ENCODE data around the gene STON2. TPM values are rescaled to one million over a fixed set of nuclear protein-coding genes. Genes with fewer than 3 reads are reported as not detected.

Gene STON2
- total RNA-seq, 1 experiment from 2014 or later = 23.5 TPM

- ChIA-PET POLR2A (interaction anchor here (1.7 kb wide), 1 partner anchor 17 kb away, joined by 5 read pairs; no protein-coding TSS in a partner anchor), CTCF (interaction anchor here (0.6 to 1.6 kb wide), 5 partner anchors 12 to 112 kb away, joined by 3 to 4 read pairs (median 3); no protein-coding TSS in a partner anchor)
- no peaks in the 10 kb centered on the region for H3K36me3 Mint-ChIP-seq (ENCODE audit: insufficient read depth, unreplicated experiment)
- no peaks in the 10 kb centered on the region for H3K27me3 Mint-ChIP-seq (ENCODE audit: insufficient read depth, unreplicated experiment)
- intact Hi-C loops (cut with micrococcal nuclease) = no loop called here
- H3K9me3 Mint-ChIP-seq (ENCODE audit: unreplicated experiment) = peaks cover 6% of the 10 kb centered on the region
- H3K4me3 Mint-ChIP-seq (ENCODE audit: unreplicated experiment) = no peak overlapping the region
- H3K27ac Mint-ChIP-seq (ENCODE audit: low read depth, unreplicated experiment) = no peak overlapping the region
- DNase-seq (ENCODE audit: unreplicated experiment) = no peak
- H3K4me1 Mint-ChIP-seq (ENCODE audit: insufficient read depth, unreplicated experiment) = peaks cover 5% of the 10 kb centered on the region
- TF ChIP-seq CTCF (IDR thresholded peaks at IDR 0.05; ENCODE audit: unreplicated experiment) = no peak
- no TSS peak for BruUV-seq (replicated peaks)
Measured at GRCh38 chr14:81416194-81416952, 16.2 kb upstream of the STON2 start.

GRCh38 chr14:81415781-81416180 lies 15.7 kb upstream of the STON2 start:
- ChIA-PET CTCF (interaction anchor here (0.6 to 1.6 kb wide), 3 partner anchors 13 to 111 kb away, joined by 3 to 4 read pairs (median 3); no protein-coding TSS in a partner anchor), POLR2A (interaction anchor here (0.8 to 1.7 kb wide), 2 partner anchors 9 to 17 kb away, joined by 3 to 5 read pairs; no protein-coding TSS in a partner anchor)
- DNase-seq (ENCODE audit: unreplicated experiment) = no peak
- BruUV-seq (replicated peaks) = no TSS peak
- intact Hi-C loops (cut with micrococcal nuclease) = no loop called here
- Mint-ChIP-seq H3K27ac (ENCODE audit: low read depth, unreplicated experiment) (no peak overlapping the region), H3K4me3 (ENCODE audit: unreplicated experiment) (no peak overlapping the region), H3K9me3 (ENCODE audit: unreplicated experiment) (peaks cover under 1% of the 10 kb centered on the region), H3K27me3 (ENCODE audit: insufficient read depth, unreplicated experiment) (no peaks in the 10 kb centered on the region), H3K36me3 (ENCODE audit: insufficient read depth, unreplicated experiment) (no peaks in the 10 kb centered on the region), H3K4me1 (ENCODE audit: insufficient read depth, unreplicated experiment) (peaks cover 5% of the 10 kb centered on the region)
- TF ChIP-seq CTCF (IDR thresholded peaks at IDR 0.05; ENCODE audit: unreplicated experiment) = no peak

GRCh38 chr14:81414123-81414522 lies 14.0 kb upstream of the STON2 start:
- POLR2A ChIA-PET = interaction anchor here (0.9 to 1.0 kb wide), 2 partner anchors 16 to 21 kb away, joined by 3 read pairs; no protein-coding TSS in a partner anchor
- Mint-ChIP-seq H3K27ac (ENCODE audit: low read depth, unreplicated experiment) (no peak overlapping the region), H3K36me3 (ENCODE audit: insufficient read depth, unreplicated experiment) (no peaks in the 10 kb centered on the region), H3K9me3 (ENCODE audit: unreplicated experiment) (no peaks in the 10 kb centered on the region), H3K4me3 (ENCODE audit: unreplicated experiment) (no peak overlapping the region), H3K4me1 (ENCODE audit: insufficient read depth, unreplicated experiment) (peaks cover 5% of the 10 kb centered on the region), H3K27me3 (ENCODE audit: insufficient read depth, unreplicated experiment) (no peaks in the 10 kb centered on the region)
- intact Hi-C loops (cut with micrococcal nuclease) = no loop called here
- no peak for TF ChIP-seq CTCF (IDR thresholded peaks at IDR 0.05; ENCODE audit: unreplicated experiment)
- DNase-seq (ENCODE audit: unreplicated experiment) = no peak
- no TSS peak for BruUV-seq (replicated peaks)
- CTCF ChIA-PET = interaction anchor here (0.6 kb wide), 1 partner anchor 140 kb away, joined by 3 read pairs; no protein-coding TSS in a partner anchor

- ChIA-PET CTCF (no interaction called here), POLR2A (no interaction called here)
- no peaks in the 10 kb centered on the region for H3K27me3 Mint-ChIP-seq (ENCODE audit: insufficient read depth, unreplicated experiment)
- no TSS peak for BruUV-seq (replicated peaks)
- intact Hi-C loops (cut with micrococcal nuclease) = no loop called here
- TF ChIP-seq CTCF (IDR thresholded peaks at IDR 0.05; ENCODE audit: unreplicated experiment) = no peak
- no peak overlapping the region for H3K27ac Mint-ChIP-seq (ENCODE audit: low read depth, unreplicated experiment)
- H3K9me3 Mint-ChIP-seq (ENCODE audit: unreplicated experiment) = no peaks in the 10 kb centered on the region
- H3K4me1 Mint-ChIP-seq (ENCODE audit: insufficient read depth, unreplicated experiment) = peaks cover 5% of the 10 kb centered on the region
- no peaks in the 10 kb centered on the region for H3K36me3 Mint-ChIP-seq (ENCODE audit: insufficient read depth, unreplicated experiment)
- no peak overlapping the region for H3K4me3 Mint-ChIP-seq (ENCODE audit: unreplicated experiment)
- no peak for DNase-seq (ENCODE audit: unreplicated experiment)
Measured at GRCh38 chr14:81412779-81413178, 12.7 kb upstream of the STON2 start.
